Measurements from ENCODE around the gene ELN. TPM values are rescaled to one million over a fixed set of nuclear protein-coding genes. Genes with fewer than 3 reads are reported as not detected.

The ELN gene
- total and polyA plus RNA-seq, 2 experiments from 2014 or later = 539 to 698 TPM

DNA sequence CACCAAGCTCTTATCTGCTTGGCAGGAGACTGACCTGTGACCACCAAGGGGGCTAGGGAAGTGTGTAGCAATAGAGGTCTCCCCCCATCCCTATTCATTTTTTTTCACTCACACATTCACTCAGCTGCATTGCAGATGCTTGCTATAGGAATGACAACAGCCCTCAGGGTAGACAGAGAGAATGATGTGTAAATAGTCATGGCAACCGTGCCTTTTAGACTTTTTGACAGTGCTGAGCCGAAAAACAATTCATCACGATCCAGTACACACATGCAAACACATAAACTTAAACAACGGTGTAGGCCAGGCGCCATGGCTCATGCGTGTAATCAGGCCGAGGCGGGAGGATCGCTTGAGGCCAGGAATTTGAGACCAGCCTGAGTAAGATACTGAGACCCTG lies 7.6 kb upstream of the ELN start:
- Histone ChIP-seq H3K4me2 (ENCODE audit: unreplicated experiment) (no peak overlapping the region), H3K9me2 (ENCODE audit: insufficient read depth) (no peaks in the 10 kb centered on the region), H3K9ac (no peak overlapping the region), H3K9me3 (ENCODE audit: low read depth) (no peaks in the 10 kb centered on the region), H3K36me3 (ENCODE audit: low read depth) (no peaks in the 10 kb centered on the region), H3F3A (ENCODE audit: insufficient read depth) (no peaks in the 10 kb centered on the region), H2AFZ (no peak overlapping the region), H3K27ac (no peak overlapping the region), H3K4me3 (no peak overlapping the region), H4K20me1 (ENCODE audit: insufficient read depth) (no peaks in the 10 kb centered on the region), H3K4me1 (ENCODE audit: insufficient read depth) (peaks cover 20% of the 10 kb centered on the region), H3K27me3 (replicated peaks; ENCODE audit: insufficient read depth) (no peaks in the 10 kb centered on the region), H3K79me2 (ENCODE audit: insufficient read depth) (no peaks in the 10 kb centered on the region)
- WGBS, 2 experiments (ENCODE audit: low coverage in 1 of 2, low lambda C conversion rate in 2 of 2, missing lambda C conversion rate in 2 of 2) = 88 to 93% methylated on average over 9 of the region's 9 CpGs
- in situ Hi-C loops (cut with MboI) = loop anchor here (10.0 kb wide), 1 partner anchor 146 kb away; no protein-coding TSS in a partner anchor
- no peak for TF ChIP-seq EZH2phosphoT487 (IDR thresholded peaks at IDR 0.05; ENCODE audit: insufficient read depth, low read depth)
- TF ChIP-seq EZH2 (IDR thresholded peaks at IDR 0.05; ENCODE audit: insufficient read depth, poor library complexity, severe bottlenecking) = no peak
- DNase-seq = no peak

DNA sequence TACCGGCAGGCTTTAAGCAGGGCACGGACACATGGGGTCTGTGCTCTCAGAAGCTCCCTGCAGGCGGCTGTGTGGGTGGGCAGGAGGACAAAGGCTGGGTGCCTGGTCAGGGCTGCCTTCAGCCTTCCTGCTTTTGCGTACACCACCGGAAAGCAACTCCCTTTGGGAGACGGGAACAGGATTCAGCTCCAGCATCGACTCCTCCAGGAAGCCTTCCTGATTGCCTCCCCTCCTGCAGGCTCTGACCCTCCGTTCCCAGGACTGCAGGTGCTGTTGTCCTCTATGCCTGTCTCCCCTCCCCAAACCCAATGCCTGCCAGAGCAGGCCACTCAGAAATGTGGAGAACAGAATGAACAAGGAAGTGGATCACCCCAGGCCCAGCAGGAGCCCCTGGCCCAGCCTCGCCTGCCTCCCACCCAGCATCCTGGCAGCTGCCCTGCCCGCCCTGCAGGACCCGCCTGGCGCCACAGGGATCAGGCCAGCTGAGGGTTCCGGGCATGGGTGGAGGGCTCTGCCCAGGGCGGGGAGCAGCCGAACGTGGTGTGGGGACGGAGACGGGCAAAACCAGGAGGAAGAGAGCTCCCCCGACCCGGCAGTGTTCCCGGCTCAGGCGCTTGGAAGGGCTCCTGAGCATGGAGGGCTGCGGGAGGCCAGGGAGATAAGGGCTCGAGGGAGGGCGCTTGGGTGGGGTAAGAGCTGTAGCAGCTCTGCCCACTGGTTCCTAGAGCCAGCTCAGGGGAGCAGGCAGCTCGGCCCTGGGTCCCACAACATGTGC lies 6.2 kb upstream of the ELN start:
- Histone ChIP-seq H4K20me1 (ENCODE audit: insufficient read depth) (no peaks in the 10 kb centered on the region), H3K4me1 (ENCODE audit: insufficient read depth) (peaks cover 20% of the 10 kb centered on the region), H3K4me2 (ENCODE audit: unreplicated experiment) (no peak overlapping the region), H3K4me3 (no peak overlapping the region), H3K27me3 (replicated peaks; ENCODE audit: insufficient read depth) (no peaks in the 10 kb centered on the region), H3K9ac (no peak overlapping the region), H3K9me3 (ENCODE audit: low read depth) (no peaks in the 10 kb centered on the region), H3K79me2 (ENCODE audit: insufficient read depth) (no peaks in the 10 kb centered on the region), H2AFZ (no peak overlapping the region), H3K36me3 (ENCODE audit: low read depth) (no peaks in the 10 kb centered on the region), H3K9me2 (ENCODE audit: insufficient read depth) (no peaks in the 10 kb centered on the region), H3K27ac (no peak overlapping the region), H3F3A (ENCODE audit: insufficient read depth) (no peaks in the 10 kb centered on the region)
- no peak for DNase-seq
- in situ Hi-C loops (cut with MboI) = loop anchor here (10.0 kb wide), 1 partner anchor 147 kb away; no protein-coding TSS in a partner anchor
- TF ChIP-seq EZH2 (IDR thresholded peaks at IDR 0.05; ENCODE audit: insufficient read depth, poor library complexity, severe bottlenecking) (no peak), EZH2phosphoT487 (IDR thresholded peaks at IDR 0.05; ENCODE audit: insufficient read depth, low read depth) (no peak)
- 78 to 93% methylated on average over 21 to 26 of the region's 26 CpGs for WGBS, 2 experiments (ENCODE audit: low coverage in 1 of 2, low lambda C conversion rate in 2 of 2, missing lambda C conversion rate in 2 of 2)

DNA sequence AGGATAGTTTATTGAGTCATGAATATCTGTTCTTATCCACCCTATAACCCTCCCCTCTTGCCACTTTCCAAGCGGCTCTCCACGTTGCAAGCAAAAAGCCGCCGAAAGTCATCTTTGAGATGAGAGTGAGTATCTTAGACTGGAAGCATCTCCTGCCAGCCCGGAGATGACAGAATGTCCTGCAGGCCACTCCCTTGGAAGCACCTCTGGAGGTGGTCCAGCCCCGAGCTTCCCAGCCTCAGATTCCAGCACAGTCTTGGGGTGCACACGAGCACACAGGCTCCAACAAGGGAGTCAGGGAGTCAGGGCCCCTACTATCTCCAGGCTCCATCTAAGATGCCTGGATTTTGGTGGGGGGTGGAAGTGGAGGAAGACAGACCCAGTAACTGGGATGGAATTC lies 5.5 kb upstream of the ELN start:
- peaks cover 23% of the 10 kb centered on the region for H3K4me1 ChIP-seq (ENCODE audit: insufficient read depth)
- H3K9me2 ChIP-seq (ENCODE audit: insufficient read depth) = no peaks in the 10 kb centered on the region
- no peak overlapping the region for H3K4me3 ChIP-seq
- WGBS, 2 experiments (ENCODE audit: low coverage in 1 of 2, low lambda C conversion rate in 2 of 2, missing lambda C conversion rate in 2 of 2) = 24 to 25% methylated on average over 7 of the region's 7 CpGs
- no peaks in the 10 kb centered on the region for H3K36me3 ChIP-seq (ENCODE audit: low read depth)
- 0 out of 2 replicates have a peak overlapping the region, but pooled peaks have one; percentile 9 for H2AFZ ChIP-seq
- no peaks in the 10 kb centered on the region for H4K20me1 ChIP-seq (ENCODE audit: insufficient read depth)
- no peaks in the 10 kb centered on the region for H3K79me2 ChIP-seq (ENCODE audit: insufficient read depth)
- no peak overlapping the region for H3K27ac ChIP-seq
- in situ Hi-C loops (cut with MboI) = loop anchor here (10.0 kb wide), 1 partner anchor 148 kb away; no protein-coding TSS in a partner anchor
- H3F3A ChIP-seq (ENCODE audit: insufficient read depth) = no peaks in the 10 kb centered on the region
- no peaks in the 10 kb centered on the region for H3K27me3 ChIP-seq (replicated peaks; ENCODE audit: insufficient read depth)
- H3K9ac ChIP-seq = no peak overlapping the region
- peak overlapping the region; percentile 56 for H3K4me2 ChIP-seq (ENCODE audit: unreplicated experiment)
- peak; percentile 32 for DNase-seq
- TF ChIP-seq EZH2phosphoT487 (IDR thresholded peaks at IDR 0.05; ENCODE audit: insufficient read depth, low read depth) (no peak), EZH2 (IDR thresholded peaks at IDR 0.05; ENCODE audit: insufficient read depth, poor library complexity, severe bottlenecking) (no peak)
- H3K9me3 ChIP-seq (ENCODE audit: low read depth) = no peaks in the 10 kb centered on the region

DNA sequence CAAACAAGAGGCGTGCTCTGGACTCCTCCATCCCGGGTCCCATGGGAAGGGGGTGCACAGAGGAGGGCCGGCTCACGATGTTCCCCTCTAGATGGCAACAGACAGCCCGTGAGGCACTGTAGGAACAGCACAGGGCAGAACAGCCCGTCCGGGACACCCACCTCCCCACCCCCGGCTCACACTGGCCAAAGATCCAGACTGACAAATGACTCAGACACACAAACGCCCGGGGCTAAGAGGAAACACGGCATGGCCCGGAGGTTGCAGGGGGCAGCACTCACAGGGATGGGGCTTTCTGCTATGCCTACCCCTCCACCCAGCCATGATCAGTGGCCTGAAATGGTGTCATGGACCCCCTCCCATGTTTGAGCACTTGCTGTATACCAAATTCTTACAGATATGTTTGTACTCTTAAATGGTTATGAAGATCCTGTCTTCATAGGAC lies 4.9 kb upstream of the ELN start:
- peak overlapping the region; percentile 56 for H3K4me2 ChIP-seq (ENCODE audit: unreplicated experiment)
- no peaks in the 10 kb centered on the region for H3K27me3 ChIP-seq (replicated peaks; ENCODE audit: insufficient read depth)
- 0 out of 2 replicates have a peak overlapping the region, but pooled peaks have one; percentile 3 for H3K4me3 ChIP-seq
- 2 to 3% methylated on average over 12 of the region's 12 CpGs for WGBS, 2 experiments (ENCODE audit: low coverage in 1 of 2, low lambda C conversion rate in 2 of 2, missing lambda C conversion rate in 2 of 2)
- H2AFZ ChIP-seq = peak overlapping the region; percentile 9; the same call in 1 of the 2 replicates
- no peaks in the 10 kb centered on the region for H3K9me2 ChIP-seq (ENCODE audit: insufficient read depth)
- TF ChIP-seq EZH2 (IDR thresholded peaks at IDR 0.05; ENCODE audit: insufficient read depth, poor library complexity, severe bottlenecking) (no peak), EZH2phosphoT487 (IDR thresholded peaks at IDR 0.05; ENCODE audit: insufficient read depth, low read depth) (no peak)
- peak; percentile 90 for DNase-seq
- no peak overlapping the region for H3K27ac ChIP-seq
- H3K36me3 ChIP-seq (ENCODE audit: low read depth) = no peaks in the 10 kb centered on the region
- no peak overlapping the region for H3K9ac ChIP-seq
- no peaks in the 10 kb centered on the region for H3K9me3 ChIP-seq (ENCODE audit: low read depth)
- in situ Hi-C loops (cut with MboI) = loop anchor here (10.0 kb wide), 1 partner anchor 148 kb away; no protein-coding TSS in a partner anchor
- peaks cover 23% of the 10 kb centered on the region for H3K4me1 ChIP-seq (ENCODE audit: insufficient read depth)
- H3F3A ChIP-seq (ENCODE audit: insufficient read depth) = no peaks in the 10 kb centered on the region
- 0 out of 2 replicates have a peak, but pooled peaks cover under 1% of the 10 kb centered on the region for H3K79me2 ChIP-seq (ENCODE audit: insufficient read depth)
- H4K20me1 ChIP-seq (ENCODE audit: insufficient read depth) = no peaks in the 10 kb centered on the region
